HG02759 (cell line): ENCODE data around the gene OOSP4B.
"Not testable (repeated sequence)": the region's sequence is repeated elsewhere in the genome, so short reads cannot be mapped to it uniquely, and the experiment has no call there.

Experiments
- ATAC-seq: cut with Tn5 transposase; IDR thresholded peaks from one replicate; pipeline ENCODE4 v1.9.1; 2021; ENCODE audit warnings: mild to moderate bottlenecking, moderate library complexity; ENCODE audit not compliant: unreplicated experiment

Gene OOSP4B

GRCh38 chr11:60016881-60017280 is at the start of gene OOSP4B:
OOSP4B (plus strand) TSS chr11:60017181.
- ATAC-seq: no peak

DNA sequence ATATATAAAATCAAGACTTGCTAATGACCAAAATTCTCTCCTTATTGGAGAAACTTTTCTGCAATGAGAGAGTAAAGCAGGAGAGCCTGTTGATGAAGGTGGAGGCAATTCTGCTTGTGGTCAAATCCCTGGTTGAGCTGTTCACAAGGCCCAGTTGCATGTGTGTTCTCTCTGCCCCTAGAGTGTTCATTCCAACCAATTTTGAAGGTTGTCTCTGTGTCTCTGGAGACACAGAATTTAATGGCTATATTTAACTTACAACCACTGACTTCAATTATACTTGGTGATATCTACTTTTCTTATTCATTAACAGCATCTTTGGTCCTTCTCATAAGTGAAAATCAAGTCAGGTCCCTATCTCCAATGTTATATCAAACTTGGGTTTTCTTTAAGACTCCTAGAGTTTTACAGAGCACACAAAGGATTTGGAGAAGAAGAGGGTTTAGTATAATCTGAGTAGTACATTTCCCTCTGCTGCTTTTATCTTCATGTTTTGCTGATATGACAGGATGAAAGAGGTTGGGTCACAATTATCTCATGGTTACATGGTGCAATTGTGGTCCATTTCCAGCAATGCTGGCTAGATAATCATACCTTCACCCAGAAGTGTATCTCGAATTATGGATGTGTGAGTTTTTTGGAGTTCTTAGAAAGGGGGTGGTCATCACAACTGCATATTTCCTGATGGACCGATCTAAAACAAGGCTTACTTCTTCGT is 49.1 kb upstream of the OOSP4B start:
- no peak for ATAC-seq

GRCh38 chr11:59968395-59968783 is 48.6 kb upstream of the OOSP4B start:
- no peak for ATAC-seq

DNA sequence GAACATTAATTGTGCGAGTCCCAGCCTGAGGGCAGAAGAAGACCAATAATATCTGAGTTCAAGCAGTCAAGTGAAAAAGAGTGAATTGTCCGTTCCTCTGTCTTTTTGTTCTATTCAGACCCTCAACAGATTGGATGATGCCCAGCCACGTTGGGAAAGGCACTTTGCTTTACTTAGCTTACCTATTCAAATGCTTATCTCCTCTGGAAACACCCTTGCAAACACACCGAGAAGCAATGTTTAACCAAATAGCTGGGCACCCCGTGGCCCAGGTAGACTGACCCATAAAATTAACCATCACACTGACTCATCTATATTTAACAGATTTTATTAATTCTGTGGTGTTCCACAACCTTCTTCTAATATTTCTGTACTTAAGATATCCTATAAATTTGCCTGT is 43.9 kb upstream of the OOSP4B start:
- ATAC-seq: no peak

GRCh38 chr11:59981106-59981770 is 35.7 kb upstream of the OOSP4B start:
- ATAC-seq: no peak

GRCh38 chr11:59982037-59982436 is 34.9 kb upstream of the OOSP4B start:
- not testable (repeated sequence) for ATAC-seq

- ATAC-seq: no peak
These were observed 33.8 kb upstream of the OOSP4B start for GRCh38 chr11:59983212-59983611.

GRCh38 chr11:59984368-59984767 is 32.6 kb upstream of the OOSP4B start:
- no peak for ATAC-seq

- no peak for ATAC-seq
These were observed 26.6 kb upstream of the OOSP4B start for GRCh38 chr11:59990421-59990820.

- no peak for ATAC-seq
These were observed 24.6 kb upstream of the OOSP4B start for GRCh38 chr11:59992425-59992824.

GRCh38 chr11:59997800-59998199 is 19.2 kb upstream of the OOSP4B start:
- ATAC-seq: no peak

DNA sequence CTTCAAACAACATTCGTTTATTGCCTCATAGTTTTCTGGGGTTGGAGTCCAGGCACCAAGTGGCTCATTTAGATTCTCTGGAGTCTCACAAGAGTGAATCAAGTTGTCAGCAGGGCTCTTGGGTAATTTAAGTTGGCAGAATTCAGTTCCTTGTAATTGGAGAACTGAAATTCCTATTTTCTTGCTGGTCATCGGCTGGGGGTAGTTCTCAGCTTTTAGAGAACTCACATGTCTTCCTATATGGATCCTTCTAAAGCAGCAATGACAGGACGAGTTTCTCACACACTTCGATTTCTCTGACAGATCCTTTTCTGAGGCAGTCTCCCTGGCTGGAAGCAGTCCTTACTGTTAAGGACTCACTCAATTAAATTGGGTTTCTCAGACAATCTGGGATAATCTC is 17.3 kb upstream of the OOSP4B start:
- ATAC-seq: no peak

GRCh38 chr11:60003729-60004128 is 13.3 kb upstream of the OOSP4B start:
- no peak for ATAC-seq

DNA sequence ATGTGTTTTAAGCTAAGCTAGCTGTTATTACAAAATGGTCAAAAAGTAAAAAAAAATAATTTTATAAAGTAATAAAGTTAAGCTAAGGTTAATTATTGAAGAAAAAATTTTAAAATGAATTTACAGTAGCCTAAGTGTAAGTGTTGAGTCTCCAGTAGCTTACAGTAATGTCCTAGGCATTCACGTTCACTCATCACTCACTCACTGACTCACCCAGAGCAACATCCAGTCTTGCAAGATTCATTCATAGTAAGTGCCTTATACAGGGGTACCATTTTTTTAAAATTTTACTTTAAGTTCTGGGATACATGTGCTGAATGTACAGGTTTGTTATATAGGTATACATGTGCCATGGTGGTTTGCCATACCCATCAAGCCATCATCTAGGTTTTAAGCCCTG is 11.6 kb upstream of the OOSP4B start:
- no peak for ATAC-seq

DNA sequence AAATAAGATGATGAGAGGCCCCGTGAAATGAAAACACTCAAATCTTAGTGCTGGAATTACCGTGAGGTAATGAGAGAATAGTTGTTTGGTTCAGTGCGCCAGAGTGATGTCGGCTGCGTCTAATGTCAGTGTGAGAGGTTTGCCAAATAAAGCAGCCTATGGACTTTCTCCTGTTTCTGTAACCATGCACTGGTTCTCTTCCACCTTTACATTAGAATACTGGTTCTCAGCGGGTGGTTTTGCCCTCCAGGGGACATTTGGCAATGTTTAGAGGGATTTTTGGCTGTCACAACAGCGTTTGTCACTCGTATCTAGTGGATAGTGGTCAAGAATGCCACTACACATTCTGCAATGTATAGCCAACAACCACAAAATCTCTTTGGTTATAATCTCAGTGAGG is 1.1 kb downstream of the OOSP4B start:
- no peak for ATAC-seq

DNA sequence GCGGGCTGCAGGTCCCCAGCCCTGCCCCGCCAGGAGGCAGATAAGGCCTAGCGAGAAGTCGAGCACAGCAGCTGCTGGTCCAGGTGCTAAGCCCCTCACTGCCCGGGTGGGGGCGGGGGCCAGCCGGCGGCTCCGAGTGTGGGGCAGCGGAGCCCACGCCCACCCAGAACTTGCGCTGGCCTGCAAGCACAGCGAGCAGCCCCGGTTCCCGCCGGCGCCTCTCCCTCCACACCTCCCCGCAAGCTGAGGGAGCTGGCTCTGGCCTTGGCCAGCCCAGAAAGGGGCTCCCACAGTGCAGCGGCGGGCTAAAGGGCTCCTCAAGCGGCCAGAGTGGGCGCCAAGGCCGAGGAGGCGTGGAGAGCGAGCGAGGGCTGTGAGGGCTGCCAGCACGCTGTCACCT is 3.4 kb downstream of the OOSP4B start:
- not testable (repeated sequence) for ATAC-seq

- no peak for ATAC-seq
These were observed 12.1 kb downstream of the OOSP4B start for GRCh38 chr11:60029015-60029632.

GRCh38 chr11:60040109-60040508 is 23.1 kb downstream of the OOSP4B start, which contains the start of gene OOSP2:
OOSP2 (plus strand) TSS chr11:60040409; CDS start chr11:60040460, 51 bp downstream.
- no peak for ATAC-seq

- ATAC-seq: not testable (repeated sequence)
These were observed 33.4 kb downstream of the OOSP4B start for GRCh38 chr11:60050422-60050821.

DNA sequence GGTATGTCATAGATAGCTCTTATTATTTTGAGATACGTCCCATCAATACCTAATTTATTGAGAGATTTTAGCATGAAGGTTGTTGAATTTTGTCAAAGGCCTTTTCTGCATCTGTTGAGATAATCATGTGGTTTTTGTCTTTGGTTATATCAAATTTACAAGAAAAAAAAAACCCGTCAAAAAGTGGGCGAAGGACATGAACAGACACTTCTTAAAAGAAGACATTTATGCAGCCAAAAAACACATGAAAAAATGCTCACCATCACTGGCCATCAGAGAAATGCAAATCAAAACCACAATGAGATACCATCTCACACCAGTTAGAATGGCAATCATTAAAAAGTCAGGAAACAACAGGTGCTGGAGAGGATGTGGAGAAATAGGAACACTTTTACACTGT is 33.9 kb downstream of the OOSP4B start:
- ATAC-seq: not testable (repeated sequence)

DNA sequence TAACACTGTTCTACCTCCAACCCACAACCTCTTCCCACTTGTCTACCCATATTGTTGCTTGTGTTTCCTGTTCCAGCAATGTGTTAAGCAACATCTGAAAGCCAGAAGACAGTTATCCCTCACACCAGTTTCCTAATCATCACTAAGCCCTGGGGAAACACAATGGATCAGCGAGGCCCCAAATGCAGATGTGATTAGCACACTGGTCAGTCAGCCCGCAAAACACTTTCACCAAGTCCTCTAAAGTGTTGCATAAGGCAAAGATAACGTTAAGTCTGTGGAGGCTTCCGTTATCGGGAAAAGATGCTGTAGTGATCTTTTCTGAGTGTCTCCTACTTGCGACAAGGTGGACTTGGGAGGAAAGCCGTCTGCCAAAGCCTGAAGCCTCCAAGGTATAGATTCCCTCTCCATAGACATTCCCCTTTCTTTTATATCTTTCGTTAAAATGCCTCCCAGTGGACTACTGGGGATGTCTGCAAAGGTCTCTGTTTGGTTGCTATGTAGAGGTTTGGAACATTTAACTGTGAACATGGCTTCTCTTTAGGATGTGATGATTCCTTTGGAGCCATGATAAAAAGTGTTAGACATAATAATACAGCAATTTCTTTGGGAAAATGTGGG is 39.5 kb downstream of the OOSP4B start, which contains the start of gene MS4A3:
MS4A3 (plus strand) TSS at position 317 of the 621 bp plus-strand sequence. CDS start 4,496 bp downstream, outside the sequence.
- no peak for ATAC-seq
